ENCODE results near the gene KDM4B.
A peak's percentile ranks its signal among the peaks of the same experiment; 100 is the strongest.
"Not testable (repeated sequence)": the region's sequence is repeated elsewhere in the genome, so short reads cannot be mapped to it uniquely, and the experiment has no call there.

Gene KDM4B

DNA sequence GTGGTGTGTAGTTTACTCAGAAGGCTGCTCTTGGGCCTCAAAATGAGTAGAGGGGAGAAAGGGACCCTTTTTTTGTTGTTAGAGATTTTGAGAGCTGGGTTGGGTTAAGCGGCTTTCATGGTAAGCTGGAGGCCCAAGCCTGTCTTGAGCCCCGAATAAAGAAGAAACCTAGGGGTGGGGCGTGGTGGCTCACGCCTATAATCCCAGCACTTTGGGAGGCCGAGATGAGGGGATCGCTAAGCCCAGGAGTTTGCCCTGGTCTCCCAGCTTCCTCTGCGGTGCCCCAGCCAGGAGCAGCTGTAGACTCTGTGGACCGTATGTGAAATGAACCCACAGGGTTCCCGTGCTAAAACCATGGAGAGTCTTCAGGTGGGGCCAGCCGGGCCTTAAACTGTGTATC lies 56.1 kb downstream of the KDM4B start:
- Histone ChIP-seq H3K4me1 (no peaks in the 10 kb centered on the region), H3K36me3 (peaks cover 6% of the 10 kb centered on the region; the same call in 1 of the 2 replicates), H3K27me3 (no peaks in the 10 kb centered on the region), H3K9me3 (no peaks in the 10 kb centered on the region), H3K4me3 (ENCODE audit: low read depth, low read length) (no peak overlapping the region)
- TF ChIP-seq, protein P1, sequence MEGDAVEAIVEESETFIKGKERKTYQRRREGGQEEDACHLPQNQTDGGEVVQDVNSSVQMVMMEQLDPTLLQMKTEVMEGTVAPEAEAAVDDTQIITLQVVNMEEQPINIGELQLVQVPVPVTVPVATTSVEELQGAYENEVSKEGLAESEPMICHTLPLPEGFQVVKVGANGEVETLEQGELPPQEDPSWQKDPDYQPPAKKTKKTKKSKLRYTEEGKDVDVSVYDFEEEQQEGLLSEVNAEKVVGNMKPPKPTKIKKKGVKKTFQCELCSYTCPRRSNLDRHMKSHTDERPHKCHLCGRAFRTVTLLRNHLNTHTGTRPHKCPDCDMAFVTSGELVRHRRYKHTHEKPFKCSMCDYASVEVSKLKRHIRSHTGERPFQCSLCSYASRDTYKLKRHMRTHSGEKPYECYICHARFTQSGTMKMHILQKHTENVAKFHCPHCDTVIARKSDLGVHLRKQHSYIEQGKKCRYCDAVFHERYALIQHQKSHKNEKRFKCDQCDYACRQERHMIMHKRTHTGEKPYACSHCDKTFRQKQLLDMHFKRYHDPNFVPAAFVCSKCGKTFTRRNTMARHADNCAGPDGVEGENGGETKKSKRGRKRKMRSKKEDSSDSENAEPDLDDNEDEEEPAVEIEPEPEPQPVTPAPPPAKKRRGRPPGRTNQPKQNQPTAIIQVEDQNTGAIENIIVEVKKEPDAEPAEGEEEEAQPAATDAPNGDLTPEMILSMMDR (IDR thresholded peaks at IDR 0.05; ENCODE audit: low read depth, low read length): no peak
- DNase-seq: no peak

DNA sequence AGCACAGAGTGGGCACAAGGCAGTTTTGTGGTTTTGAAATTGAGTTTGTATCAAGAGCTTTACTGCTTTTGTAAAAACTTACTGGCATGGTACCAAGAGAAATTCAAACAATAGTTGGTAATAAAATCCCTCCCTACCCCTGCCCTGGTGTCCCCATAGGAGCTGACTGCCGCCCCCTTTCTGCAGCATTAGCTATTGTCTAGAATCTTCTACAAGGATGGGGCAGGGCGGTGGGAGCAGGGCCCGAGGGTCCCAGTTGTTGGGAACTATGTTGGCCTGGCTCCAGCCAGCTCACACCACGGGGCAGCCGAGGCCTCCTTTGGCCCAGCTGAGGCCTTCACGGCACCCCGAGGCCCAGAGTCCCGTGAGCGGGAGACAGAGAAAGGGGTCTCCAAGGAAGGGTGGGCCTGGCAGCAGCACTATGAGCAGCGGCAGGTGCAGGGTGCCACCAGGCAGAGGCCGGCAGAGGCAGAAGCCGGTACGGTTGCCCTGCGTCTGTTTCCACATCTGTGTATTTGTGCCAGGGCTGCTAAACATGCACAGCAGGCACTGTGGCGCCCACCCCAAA lies 57.9 kb downstream of the KDM4B start:
- no peaks in the 10 kb centered on the region for H3K36me3 ChIP-seq
- no peaks in the 10 kb centered on the region for H3K9me3 ChIP-seq
- no peak for DNase-seq
- no peak overlapping the region for H3K4me3 ChIP-seq (ENCODE audit: low read depth, low read length)
- no peaks in the 10 kb centered on the region for H3K27me3 ChIP-seq
- TF ChIP-seq, protein P1 (IDR thresholded peaks at IDR 0.05; ENCODE audit: low read depth, low read length): no peak
- peaks cover 6% of the 10 kb centered on the region for H3K4me1 ChIP-seq

DNA sequence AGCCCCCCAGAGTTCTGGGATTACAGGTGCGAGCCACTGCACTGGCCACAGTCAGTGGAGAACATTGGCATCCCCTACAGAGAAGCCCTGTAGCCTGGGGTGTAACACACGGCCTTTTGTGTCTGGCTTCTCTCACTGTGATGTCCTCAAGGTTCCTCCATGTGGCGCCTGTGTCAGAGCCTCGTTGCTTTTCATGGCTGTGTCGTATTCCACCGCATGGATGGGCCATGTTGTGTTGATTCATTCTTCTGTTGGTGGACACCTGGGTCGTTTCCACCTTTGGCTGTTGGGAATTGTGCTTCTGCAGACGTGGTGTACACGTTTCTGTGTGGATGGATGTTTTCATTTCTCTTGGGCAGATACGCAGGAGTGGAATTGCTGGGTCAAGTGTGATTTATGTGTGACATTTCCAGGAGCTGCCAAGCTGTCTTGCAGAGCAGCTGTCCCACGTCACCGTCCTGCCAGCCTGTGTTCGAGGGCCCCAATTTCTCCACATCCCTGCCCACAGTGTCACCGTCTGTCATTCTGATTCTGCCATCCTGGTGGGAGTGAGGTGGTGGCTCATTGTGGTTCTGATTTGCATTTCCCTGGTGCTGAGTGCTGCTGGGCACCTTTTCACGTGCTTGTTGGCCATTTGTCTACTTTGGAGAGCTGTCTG lies 59.4 kb downstream of the KDM4B start:
- Histone ChIP-seq H3K4me1 (peaks cover 6% of the 10 kb centered on the region), H3K27me3 (no peaks in the 10 kb centered on the region), H3K9me3 (no peaks in the 10 kb centered on the region), H3K4me3 (ENCODE audit: low read depth, low read length) (no peak overlapping the region), H3K36me3 (peaks cover 4% of the 10 kb centered on the region)
- TF ChIP-seq, protein P1 (IDR thresholded peaks at IDR 0.05; ENCODE audit: low read depth, low read length): no peak
- no peak for DNase-seq

DNA sequence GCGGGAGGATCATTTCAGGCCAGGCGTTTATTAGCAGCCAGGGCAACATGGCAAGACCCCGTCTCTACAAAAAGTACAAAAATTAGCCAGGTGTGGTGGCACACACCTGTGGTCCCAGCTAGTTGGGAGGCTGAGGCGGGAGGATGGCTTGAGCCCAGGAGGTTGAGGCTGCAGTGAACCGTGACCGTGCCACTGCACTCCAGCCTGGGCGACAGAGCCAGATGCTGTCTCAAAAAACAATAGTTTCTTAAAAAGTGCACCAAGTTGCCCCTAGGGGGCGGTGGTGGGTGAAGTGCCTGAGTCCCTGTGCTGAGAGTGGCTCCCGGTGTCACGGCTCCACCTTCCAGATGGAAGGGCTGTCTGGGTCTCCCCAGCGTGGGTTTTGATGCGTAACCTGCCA lies 60.7 kb downstream of the KDM4B start:
- H3K9me3 ChIP-seq; H3K4me1 ChIP-seq; H3K36me3 ChIP-seq; H3K4me3 ChIP-seq (ENCODE audit: low read depth, low read length); H3K27me3 ChIP-seq: not testable (repeated sequence)
- TF ChIP-seq, protein P1 (IDR thresholded peaks at IDR 0.05; ENCODE audit: low read depth, low read length): peak; percentile 66
- peak; percentile 77 for DNase-seq

DNA sequence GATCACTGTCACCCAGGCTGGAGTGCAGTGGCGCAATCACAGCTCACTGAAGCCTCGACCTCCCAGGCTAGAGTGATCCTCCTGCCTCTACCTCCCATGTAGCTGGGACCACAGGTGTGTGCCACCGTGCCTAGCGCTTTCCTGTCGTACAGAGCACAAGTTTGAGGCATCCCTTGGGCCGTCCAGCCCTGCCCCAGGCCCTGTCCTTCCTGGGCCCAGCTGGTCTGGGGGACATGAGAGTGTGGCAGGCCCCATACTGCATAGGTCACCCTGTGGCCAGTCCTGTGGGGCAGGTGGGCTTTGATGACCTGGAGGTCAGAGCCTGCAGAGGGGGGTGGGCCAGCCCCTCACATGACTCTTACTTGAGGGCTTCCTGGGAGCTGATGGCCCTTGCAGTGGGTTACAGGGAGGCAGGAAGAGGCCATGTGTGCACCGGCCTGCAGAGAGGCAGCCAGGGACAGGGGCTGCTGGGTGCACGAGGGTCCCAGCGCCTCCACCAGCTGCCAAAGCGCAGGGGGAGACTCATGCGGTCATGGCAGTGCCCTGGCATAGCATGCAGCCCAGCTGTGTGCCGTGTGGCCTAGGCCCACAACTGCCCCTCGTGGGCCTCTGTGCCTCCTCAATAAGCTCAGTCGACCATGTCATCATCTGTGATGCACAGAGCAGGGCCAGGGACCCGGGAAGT lies 61.4 kb downstream of the KDM4B start:
- peaks cover 6% of the 10 kb centered on the region for H3K4me1 ChIP-seq
- no peak for DNase-seq
- no peaks in the 10 kb centered on the region for H3K9me3 ChIP-seq
- H3K36me3 ChIP-seq: peaks cover 10% of the 10 kb centered on the region
- no peak overlapping the region for H3K4me3 ChIP-seq (ENCODE audit: low read depth, low read length)
- TF ChIP-seq, protein P1 (IDR thresholded peaks at IDR 0.05; ENCODE audit: low read depth, low read length): no peak
- H3K27me3 ChIP-seq: no peaks in the 10 kb centered on the region

DNA sequence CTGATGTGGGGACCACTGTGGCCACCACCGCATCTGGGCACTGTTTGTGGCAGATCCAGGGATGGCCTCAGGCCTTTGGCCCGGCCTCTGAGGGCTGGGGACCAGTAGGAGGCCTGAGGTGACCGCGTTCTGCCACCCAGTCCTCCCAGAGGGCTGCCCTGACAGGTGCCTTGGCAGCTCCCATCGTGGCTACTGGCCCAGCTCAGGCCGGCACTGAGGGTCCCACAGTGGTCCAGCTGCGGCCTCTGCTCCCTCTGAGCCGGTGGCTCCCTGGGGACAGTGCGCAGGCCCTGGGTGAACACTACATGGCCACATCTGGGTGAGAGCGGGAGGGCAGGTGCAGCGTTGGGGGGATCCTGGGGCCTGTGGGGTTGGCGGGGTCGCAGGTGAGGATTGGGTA lies 61.9 kb downstream of the KDM4B start:
- Histone ChIP-seq H3K27me3 (no peaks in the 10 kb centered on the region), H3K36me3 (peaks cover 10% of the 10 kb centered on the region), H3K4me1 (peaks cover 6% of the 10 kb centered on the region), H3K4me3 (ENCODE audit: low read depth, low read length) (no peak overlapping the region), H3K9me3 (no peaks in the 10 kb centered on the region)
- TF ChIP-seq, protein P1 (IDR thresholded peaks at IDR 0.05; ENCODE audit: low read depth, low read length): no peak
- DNase-seq: no peak

Data from BE2C (cell line).